Ovary (tissue), 9 donors: Measurements from ENCODE around the gene HIPK1. TPM values are rescaled to one million over a fixed set of nuclear protein-coding genes. Genes with fewer than 3 reads are reported as not detected.
A peak's percentile ranks its signal among the peaks of the same experiment; 100 is the strongest.
"Not testable (repeated sequence)": the region's sequence is repeated elsewhere in the genome, so short reads cannot be mapped to it uniquely, and the experiment has no call there.

Experiments used
- DNase-seq, 5 donors: peaks; one replicate each; pipeline ENCODE4 v3.0.0-alpha.2; 2019 to 2020
- H3K27ac ChIP-seq, 2 donors: fragments of 200-600 bp; one replicate each; pipeline versions ENCODE4 v1.5.1 to v1.8.0; 2019 to 2022
- H3K27me3 ChIP-seq: fragments of 200-600 bp; one replicate; pipeline ENCODE4 v1.8.0; 2022
- H3K36me3 ChIP-seq: fragments of 200-600 bp; sonication (generic); one replicate; pipeline ENCODE4 v1.5.1; 2019
- H3K4me1 ChIP-seq: one replicate; pipeline ENCODE4 v1.8.1; 2013; ENCODE audit warnings: mild to moderate bottlenecking, moderate library complexity; ENCODE audit not compliant: insufficient read depth
- H3K4me3 ChIP-seq: fragments of 200-600 bp; sonication (generic); one replicate; pipeline ENCODE4 v1.5.1; 2017
- H3K9me3 ChIP-seq, 2 donors: fragments of 200-600 bp in 1 of 2; sonication (generic) in 1 of 2; one replicate each; pipeline versions ENCODE4 v1.5.1 to v1.8.1; 2013 to 2019; ENCODE audit warnings: mild to moderate bottlenecking in 1 of 2, moderate library complexity in 1 of 2
- EP300 ChIP-seq: sonication (generic); formaldehyde crosslinking; IDR thresholded peaks from one replicate; pipeline ENCODE4 v1.6.1; 2017; ENCODE audit warnings: antibody characterized with exemption
- POLR2A ChIP-seq: fragments of 450-650 bp; IDR thresholded peaks from one replicate; pipeline ENCODE4 v1.6.1; 2017; ENCODE audit warnings: antibody characterized with exemption, mild to moderate bottlenecking, moderate library complexity
- WGBS, 3 donors: extraction: QIAGEN DNeasy Blood & Tissue Kit in 1 of 3; methylation state at CpG; one replicate each; pipeline versions ENCODE4 v1.1.5 to v1.1.7; 2013 to 2017; 5-methylcytosine and 5-hydroxymethylcytosine counted together
- intact Hi-C, 4 donors: fragments of 100-400 bp; cut with DNase I; formaldehyde crosslinking; loops; one replicate each; pipeline versions ENCODE4 v1.11.0 to v1.15.1; 2022 to 2023
- polyA plus RNA-seq, 2 donors: library from polyadenylated mRNA; stranded (reverse); fragments of 200-250 nt in 1 of 2; fragments of 350-450 nt in 1 of 2; fragmentation: Illumina TruSeq in 1 of 2; extraction: RNeasy Lipid Tissue Mini Kit (QIAGEN cat#74804) in 1 of 2; gene quantifications; one replicate each; pipeline ENCODE4 v1.2.3, GENCODE V29; 2013 to 2014
- total RNA-seq, 7 donors: library from RNA; depleted of rRNA in 2 of 7; stranded (reverse); fragments of >200 nt in 2 of 7; fragmentation: NEBNext Ultra II Directional in 3 of 7; extraction: Animal tissue kit (Norgen Biotek cat#: 25700) in 3 of 7; gene quantifications; one replicate each; pipeline versions ENCODE4 v1.1.0 to v1.2.4, GENCODE V29; 2016 to 2023
- TF ChIP-seq, protein P1 (sequence below), 3 donors: fragments of 450-650 bp in 2 of 3; fragments of 200-600 bp in 1 of 3; IDR thresholded peaks; one replicate each; pipeline versions ENCODE4 v1.5.1 to v1.8.0; 2016 to 2022; ENCODE audit warnings: antibody characterized with exemption in 3 of 3, mild to moderate bottlenecking in 1 of 3
- donor health status: DM: no; HTN: no; CAD: no; lungs with moderate emphysema.
- donor health status: DM: no; HTN: no; CAD: no.
- donor health status: Bipolar disorder and iron deficiency.
- donor health status: DM: yes; HTN: yes; CAD: no.
- donor health status: DM: no; HTN: no; CAD: no.
- donor health status: DM: yes; HTN: yes; CAD: no.

Gene HIPK1
- total and polyA plus RNA-seq, 9 donors = 17.5 to 77.0 (median 61.7) TPM

DNA sequence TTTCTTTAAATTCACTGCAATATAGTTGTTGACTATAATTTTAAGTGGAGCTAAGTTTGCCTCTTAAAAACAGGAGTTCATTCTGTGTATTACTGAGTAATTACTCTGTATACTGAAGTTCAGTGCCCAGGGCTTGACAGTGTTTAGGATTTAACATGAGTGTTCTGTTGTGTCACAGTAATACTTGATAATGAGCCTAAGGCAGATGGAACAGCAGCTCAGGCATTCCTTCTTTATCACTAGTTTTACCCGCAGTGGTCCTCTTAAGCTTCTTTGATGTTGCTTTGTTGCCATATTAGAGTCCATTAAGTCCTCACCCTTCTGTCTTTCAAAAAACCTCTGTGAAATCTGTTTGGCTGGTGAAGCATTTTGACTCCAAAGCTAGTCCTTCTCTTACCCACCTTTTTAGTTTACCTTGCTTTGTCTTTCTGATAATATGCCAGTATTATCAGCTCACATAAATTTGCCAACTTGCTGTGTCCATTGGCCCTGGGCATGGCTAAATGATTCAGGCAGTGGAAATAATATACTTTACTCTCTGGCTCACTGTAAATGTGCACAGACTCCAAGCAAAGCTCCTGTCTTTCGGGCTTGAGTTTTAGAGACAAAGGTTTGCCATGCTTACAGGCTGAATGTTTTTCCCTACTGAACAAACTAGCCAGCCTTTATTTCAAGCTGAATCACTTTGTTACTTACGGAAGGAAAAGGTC lies 17.7 kb downstream of the HIPK1 start:
- Histone ChIP-seq H3K27ac (peak overlapping the region in 1 of 2 donors; percentile 61), H3K4me1 (peaks cover 11% of the 10 kb centered on the region), H3K27me3 (no peaks in the 10 kb centered on the region), H3K4me3 (no peak overlapping the region), H3K36me3 (no peaks in the 10 kb centered on the region), H3K9me3 (no peaks in the 10 kb centered on the region)
- TF ChIP-seq, protein P1, sequence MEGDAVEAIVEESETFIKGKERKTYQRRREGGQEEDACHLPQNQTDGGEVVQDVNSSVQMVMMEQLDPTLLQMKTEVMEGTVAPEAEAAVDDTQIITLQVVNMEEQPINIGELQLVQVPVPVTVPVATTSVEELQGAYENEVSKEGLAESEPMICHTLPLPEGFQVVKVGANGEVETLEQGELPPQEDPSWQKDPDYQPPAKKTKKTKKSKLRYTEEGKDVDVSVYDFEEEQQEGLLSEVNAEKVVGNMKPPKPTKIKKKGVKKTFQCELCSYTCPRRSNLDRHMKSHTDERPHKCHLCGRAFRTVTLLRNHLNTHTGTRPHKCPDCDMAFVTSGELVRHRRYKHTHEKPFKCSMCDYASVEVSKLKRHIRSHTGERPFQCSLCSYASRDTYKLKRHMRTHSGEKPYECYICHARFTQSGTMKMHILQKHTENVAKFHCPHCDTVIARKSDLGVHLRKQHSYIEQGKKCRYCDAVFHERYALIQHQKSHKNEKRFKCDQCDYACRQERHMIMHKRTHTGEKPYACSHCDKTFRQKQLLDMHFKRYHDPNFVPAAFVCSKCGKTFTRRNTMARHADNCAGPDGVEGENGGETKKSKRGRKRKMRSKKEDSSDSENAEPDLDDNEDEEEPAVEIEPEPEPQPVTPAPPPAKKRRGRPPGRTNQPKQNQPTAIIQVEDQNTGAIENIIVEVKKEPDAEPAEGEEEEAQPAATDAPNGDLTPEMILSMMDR (IDR thresholded peaks at IDR 0.05) = no peak
- no peak for TF ChIP-seq EP300
- no peak for TF ChIP-seq POLR2A
- no peak for DNase-seq
- intact Hi-C loops = no loop called here
- WGBS, 3 donors = 16 to 22% (median 22%) methylated on average over 3 of the region's 3 CpGs

DNA sequence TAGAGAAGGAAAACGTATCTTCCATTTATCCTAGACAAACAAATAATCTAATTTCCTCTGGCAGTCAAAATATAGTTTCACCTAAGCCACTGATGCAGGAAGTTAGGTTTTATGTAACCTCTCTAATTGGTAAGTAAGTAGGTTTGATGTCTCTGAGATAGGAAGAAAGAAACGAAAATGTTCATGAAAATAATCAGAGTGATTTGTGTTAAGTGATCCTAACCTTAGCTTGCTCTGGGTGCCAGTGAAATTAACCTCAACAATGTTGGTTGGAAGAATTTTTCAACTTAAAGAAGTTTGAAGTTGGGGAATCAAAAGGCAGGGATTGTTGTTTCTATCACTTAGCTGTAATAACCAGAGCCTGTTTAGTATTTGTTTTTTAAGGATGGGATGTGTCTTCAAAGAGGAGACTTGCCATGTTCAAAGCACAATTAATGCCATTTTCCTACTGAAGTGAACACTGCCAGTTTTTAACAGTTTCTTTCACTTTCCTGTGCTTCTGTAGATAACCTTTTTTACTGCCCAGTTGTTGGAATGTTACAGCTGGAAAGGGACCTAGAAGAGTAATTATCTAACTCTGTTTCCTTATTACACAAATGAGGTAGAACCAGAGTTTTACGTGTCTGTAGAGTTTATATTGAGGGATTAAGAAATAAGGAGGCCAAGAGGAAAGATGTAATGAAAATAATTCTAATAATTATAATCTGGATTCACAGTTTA lies 18.4 kb downstream of the HIPK1 start:
- DNase-seq = no peak
- 8 to 13% (median 9%) methylated on average over 3 of the region's 3 CpGs for WGBS, 3 donors
- Histone ChIP-seq H3K27me3 (no peaks in the 10 kb centered on the region), H3K27ac (peak overlapping the region in 1 of 2 donors; percentile 61), H3K4me3 (no peak overlapping the region), H3K4me1 (peaks cover 11% of the 10 kb centered on the region), H3K9me3 (no peaks in the 10 kb centered on the region), H3K36me3 (no peaks in the 10 kb centered on the region)
- intact Hi-C loops = no loop called here
- no peak for TF ChIP-seq POLR2A
- TF ChIP-seq, protein P1 (IDR thresholded peaks at IDR 0.05) = no peak
- no peak for TF ChIP-seq EP300

DNA sequence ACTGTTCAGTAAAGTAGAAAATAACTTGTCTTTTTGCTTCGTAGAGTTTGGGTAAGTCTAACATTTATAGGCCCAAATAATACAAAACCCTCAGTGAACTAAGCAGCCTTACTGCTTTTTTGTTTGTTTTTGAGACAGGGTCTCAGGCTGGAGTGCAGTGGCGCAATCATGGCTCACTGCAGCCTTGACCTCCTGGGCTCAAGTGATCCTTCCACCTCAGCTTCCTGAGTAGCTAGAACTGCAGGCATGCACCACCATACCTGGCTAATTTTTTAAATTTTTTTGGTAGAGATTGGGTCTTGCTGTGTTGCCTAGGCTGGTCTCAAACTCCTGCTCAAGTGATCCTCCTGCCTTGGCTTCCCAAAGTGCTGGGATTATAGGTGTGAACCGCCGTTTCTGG lies 19.0 kb downstream of the HIPK1 start:
- peak in 1 of 5 donors; percentile 20 for DNase-seq
- H3K4me3 ChIP-seq, intact Hi-C loops, H3K27me3 ChIP-seq, H3K36me3 ChIP-seq, H3K9me3 ChIP-seq: not testable (repeated sequence)
- Histone ChIP-seq H3K27ac (peak overlapping the region in 1 of 2 donors; percentile 61), H3K4me1 (peaks cover 11% of the 10 kb centered on the region)
- WGBS, 3 donors = 44 to 46% (median 44%) methylated on average over 4 of the region's 4 CpGs

DNA sequence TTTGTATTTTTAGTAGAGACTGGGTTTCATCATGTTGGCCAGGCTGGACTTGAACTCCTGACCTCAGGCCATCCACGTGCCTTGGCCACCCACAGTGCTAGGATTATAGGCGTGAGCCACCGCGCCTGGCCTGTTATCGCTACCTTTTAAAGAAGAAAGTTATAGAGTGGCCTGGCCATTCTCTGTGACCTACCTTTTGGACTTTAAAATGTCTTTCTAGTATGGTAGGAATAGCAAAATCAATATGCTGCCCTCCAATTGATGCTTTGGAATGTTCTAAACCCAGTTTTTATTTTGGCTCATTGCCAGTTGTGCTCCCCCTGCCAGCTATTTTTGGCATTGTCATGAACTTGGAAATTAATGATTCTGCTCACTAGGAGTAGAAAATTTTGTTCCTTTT lies 19.9 kb downstream of the HIPK1 start:
- intact Hi-C loops = no loop called here
- Histone ChIP-seq H3K9me3 (no peaks in the 10 kb centered on the region), H3K4me1 (peaks cover 11% of the 10 kb centered on the region), H3K27me3 (no peaks in the 10 kb centered on the region), H3K4me3 (no peak overlapping the region), H3K36me3 (no peaks in the 10 kb centered on the region), H3K27ac (no peak overlapping the region)
- TF ChIP-seq, protein P1 (IDR thresholded peaks at IDR 0.05) = no peak
- no peak for TF ChIP-seq POLR2A
- no peak for TF ChIP-seq EP300
- DNase-seq = no peak
- WGBS, 3 donors = 70 to 81% (median 74%) methylated on average over 5 of the region's 5 CpGs

DNA sequence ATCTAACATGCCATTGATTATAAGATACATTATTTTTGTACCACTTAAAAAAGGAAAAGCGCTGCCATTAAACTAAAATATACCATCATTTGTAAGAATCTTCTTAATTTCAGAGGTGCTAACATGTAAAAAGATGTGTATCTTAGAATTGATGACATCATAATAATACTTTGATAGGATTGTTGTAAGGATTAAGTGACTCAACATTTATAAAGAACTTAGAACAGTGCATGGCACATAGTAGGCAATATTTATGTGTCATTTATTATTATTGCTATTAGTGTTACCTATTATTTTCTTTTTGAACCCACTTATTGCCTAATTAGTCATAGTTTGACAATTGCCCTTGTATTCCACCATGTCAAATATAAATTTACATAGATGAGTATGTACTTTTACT lies 21.8 kb downstream of the HIPK1 start:
- no peak overlapping the region for H3K27ac ChIP-seq
- no peak overlapping the region for H3K4me3 ChIP-seq
- H3K36me3 ChIP-seq = no peaks in the 10 kb centered on the region
- no peaks in the 10 kb centered on the region for H3K9me3 ChIP-seq
- DNase-seq = no peak
- WGBS, 3 donors = 96 to 100% (median 100%) methylated on average over 1 of the region's 1 CpG
- TF ChIP-seq POLR2A = no peak
- TF ChIP-seq EP300 = no peak
- TF ChIP-seq, protein P1 (IDR thresholded peaks at IDR 0.05) = no peak
- peaks cover 11% of the 10 kb centered on the region for H3K4me1 ChIP-seq
- no peaks in the 10 kb centered on the region for H3K27me3 ChIP-seq
- intact Hi-C loops = no loop called here
